GM21528 (cell line): ENCODE data around the gene CPA4.

Experiments
- ATAC-seq: cut with Tn5 transposase; IDR thresholded peaks from one replicate; pipeline ENCODE4 v1.9.1; 2021; ENCODE audit warnings: mild to moderate bottlenecking, moderate library complexity; ENCODE audit not compliant: unreplicated experiment, low FRiP score

CPA4 gene

DNA sequence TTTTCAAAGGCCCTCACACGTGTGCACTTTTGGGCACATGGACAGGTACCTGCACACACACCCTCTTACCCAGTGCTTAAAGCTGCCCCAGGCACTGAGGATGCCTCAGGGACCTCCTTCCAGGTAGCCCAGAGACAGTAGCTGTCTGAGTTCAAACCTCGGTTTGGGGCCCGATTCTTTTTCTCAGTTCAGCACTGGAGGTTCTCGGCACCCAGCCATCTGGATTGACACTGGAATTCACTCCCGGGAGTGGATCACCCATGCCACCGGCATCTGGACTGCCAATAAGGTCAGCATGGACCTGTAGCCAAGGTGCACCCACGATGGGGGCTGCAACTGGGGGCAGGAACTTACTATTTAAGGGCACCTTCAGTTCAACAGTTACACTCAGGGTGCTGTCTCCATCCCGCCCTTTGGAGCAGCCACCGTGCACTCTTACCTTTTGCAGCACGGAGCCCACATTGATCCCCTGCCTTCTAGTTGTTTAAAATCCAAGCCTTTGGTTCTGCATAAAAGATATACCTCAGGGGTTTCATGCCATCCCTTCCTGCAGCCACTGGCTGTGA, 69.4 kb downstream of the CPA4 start:
- no peak for ATAC-seq

GRCh38 chr7:130363026-130363847, 70.3 kb downstream of the CPA4 start:
- no peak for ATAC-seq

DNA sequence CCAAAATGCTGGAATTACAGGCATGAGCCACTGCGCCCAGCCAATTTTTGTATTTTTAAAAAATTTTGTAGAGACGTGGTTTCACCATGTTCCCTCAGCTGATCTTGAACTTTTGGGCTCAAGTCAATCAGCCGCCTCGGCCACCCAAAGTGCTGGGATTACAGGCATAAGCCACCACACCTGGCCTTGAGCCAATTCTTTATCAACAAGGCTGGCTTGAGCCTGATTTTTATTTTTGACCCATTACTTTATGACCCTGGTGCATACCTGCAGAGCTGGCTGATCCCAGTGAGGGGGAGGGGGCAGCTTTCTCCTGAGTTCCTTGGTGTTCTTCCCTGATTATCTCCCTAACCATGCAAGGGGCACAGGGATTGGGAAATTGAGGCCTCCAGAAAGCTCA, 71.5 kb downstream of the CPA4 start:
- ATAC-seq = no peak

- ATAC-seq = no peak
Observed at GRCh38 chr7:130365088-130365487, 72.1 kb downstream of the CPA4 start.

DNA sequence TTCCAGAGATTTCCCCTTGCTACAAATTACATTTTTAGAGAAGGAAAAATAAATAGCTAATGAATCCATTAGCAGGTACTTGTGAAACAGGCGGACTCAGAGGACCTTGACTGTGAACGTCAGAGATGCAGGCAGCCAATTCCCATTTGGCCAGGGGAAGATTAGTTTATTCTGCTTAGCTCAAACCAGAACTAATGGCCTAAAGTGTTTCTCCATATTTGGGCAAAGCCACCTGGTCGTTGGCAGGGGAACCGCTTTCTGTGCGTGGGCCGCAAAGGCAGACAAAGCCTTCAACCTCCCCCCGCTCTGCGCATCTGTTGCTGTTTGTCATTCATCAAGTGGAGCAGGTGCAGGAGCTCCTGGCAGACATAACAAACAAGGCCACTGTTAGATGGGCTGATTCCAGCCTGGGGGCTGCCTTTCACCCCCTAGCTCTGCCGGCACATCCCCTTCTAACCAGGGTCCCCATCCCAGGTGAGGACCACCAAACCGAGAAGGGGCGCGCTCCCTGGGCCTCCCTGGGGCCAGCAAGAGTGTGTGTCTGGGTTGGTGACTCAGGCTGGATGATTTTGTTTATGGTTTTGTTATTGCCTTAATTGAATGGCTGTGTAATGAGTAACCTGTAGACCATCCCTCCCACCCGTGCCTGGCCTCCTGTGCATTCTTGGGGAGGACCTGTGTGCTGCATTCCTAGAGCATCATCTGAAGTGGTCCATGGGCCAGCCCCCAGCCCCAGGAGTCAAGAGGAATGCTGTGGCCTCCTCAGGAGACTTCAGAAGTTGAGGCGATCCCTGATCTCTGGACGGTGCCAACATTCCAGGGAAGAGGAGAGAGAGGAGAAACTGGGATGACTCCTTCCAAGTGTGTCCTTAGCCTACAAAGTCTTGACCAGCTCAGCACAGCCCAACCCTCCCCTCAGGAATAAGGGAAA, 72.8 kb downstream of the CPA4 start:
- no peak for ATAC-seq

DNA sequence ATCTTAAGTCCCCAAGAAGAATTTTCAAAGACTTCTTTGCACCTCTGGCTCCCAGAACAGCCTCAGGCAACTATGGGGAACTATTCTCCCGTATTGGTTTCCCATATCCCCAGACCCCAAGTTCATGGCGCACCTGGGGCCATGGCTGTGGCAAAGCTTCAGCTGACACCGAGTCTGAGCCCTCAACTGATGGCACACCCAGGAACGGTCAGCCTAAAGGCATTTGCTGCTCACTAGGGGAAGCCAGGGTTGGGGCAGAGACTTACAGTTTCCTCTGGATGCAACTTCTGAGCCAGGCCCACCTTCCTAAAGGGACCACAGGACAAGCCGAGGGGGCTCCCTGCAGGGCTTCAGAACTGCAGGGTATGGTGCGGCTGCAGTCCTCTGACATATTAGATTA, 73.6 kb downstream of the CPA4 start:
- no peak for ATAC-seq

- no peak for ATAC-seq
Observed at GRCh38 chr7:130367088-130367755, 74.3 kb downstream of the CPA4 start.

DNA sequence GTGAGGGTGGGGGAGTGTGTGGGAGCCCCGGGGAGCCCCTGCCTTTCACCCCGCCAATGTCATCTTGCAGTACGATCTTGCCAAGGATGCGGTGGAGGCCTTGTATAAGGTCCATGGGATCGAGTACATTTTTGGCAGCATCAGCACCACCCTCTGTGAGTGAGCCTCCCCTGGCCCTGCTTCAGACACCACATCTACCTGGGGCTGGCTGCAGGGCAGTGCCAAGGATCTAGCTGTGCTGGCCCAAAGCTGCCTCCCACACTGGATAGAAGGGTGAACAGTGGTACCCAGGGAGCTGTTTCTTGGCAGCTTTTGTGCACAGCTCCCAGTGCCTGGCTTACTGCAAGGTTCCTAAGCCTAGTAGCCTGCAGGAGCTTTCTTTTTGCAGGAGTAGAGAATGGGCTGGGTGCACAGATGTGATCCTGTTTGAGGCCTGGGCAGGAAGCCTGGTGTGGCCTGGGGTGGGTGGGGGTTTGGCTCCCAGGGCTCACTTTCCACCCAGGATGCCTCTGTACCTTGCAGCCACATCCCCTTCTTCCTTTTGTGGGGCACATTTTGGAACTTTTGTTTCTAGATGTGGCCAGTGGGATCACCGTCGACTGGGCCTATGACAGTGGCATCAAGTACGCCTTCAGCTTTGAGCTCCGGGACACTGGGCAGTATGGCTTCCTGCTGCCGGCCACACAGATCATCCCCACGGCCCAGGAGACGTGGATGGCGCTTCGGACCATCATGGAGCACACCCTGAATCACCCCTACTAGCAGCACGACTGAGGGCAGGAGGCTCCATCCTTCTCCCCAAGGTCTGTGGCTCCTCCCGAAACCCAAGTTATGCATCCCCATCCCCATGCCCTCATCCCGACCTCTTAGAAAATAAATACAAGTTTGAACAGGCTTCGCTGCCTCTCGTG, 75.1 kb downstream of the CPA4 start:
- ATAC-seq = no peak

DNA sequence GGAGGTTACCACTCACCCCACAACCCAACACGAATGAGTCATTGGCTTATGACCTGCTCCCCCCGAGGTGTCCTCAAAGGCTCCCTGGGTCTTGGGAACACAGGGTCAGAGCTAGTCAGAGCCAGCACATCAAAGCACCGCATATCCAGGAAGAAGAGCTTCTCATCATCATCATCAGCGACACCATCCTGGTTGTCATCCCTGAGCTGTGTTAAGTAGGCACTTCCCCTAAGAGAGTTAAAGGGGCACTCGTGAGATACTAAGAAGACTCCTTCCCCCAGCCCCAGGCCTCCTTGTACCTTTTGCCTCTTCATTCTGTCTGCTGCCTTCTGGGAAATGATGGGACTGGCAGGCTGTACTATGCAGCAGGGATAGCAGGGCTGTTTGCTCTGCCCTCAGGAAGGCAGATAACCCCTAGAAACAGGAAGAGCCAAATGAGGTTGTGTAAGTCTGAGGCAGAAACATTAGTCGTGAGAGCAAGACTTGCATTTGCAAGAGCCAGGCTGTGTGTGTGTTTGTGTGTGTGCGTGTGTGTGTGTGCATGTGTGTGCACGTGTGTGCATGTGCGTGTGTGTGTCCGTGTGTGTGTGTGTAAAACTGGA, 76.2 kb downstream of the CPA4 start:
- no peak for ATAC-seq

DNA sequence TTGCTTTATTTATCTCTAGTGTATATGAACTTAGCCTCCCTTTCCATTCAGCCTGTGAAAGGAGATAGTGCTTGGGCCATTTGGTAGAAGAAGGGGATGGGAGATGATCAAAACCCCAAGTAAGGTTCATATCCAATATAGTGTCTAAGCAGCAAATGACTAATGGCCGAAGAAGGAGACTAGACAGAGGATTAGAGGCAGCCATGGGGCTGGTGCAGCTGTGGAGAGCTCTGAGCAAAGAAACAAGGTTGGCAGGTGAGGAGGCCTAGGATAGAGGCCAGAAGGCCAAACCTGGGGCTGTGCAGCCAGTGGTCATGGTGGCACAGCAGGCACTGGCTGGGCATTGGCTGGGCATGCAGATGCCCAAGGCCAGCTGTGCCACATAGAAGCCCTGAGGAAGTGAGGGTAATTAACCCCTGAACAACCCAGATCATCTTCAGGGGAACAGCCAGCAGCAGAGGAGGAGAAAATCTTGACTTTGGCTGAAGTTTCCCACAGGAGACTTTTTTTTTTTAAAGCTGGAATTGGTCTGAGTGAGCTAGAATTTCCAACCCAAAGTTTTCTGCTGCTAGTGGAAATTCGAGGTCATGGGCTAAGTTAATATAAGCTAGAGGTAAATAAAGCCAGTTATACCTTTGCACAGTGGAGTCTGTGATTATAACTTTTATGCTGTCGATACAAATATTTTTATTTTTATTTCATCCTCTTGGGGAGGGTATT, 77.0 kb downstream of the CPA4 start:
- no peak for ATAC-seq

DNA sequence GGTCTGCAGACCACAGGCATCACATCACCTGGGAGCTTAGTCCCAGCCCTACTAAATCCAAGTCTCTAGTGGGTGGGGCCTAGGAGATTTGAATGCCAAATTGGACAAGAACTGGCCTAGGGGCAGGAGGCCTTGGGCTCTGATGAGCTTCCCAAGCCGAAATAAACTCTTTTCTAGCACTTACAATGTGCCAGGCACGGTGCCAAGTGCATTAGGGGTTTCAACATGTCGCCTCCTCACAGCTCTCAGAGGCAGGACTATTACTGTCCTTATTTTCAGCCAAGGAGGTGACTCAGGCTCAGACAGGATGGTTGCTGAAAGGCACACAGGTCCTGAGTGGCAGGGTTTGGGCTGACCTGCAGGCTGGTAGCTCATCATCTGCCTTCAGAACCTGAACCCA, 78.1 kb downstream of the CPA4 start:
- ATAC-seq = no peak

DNA sequence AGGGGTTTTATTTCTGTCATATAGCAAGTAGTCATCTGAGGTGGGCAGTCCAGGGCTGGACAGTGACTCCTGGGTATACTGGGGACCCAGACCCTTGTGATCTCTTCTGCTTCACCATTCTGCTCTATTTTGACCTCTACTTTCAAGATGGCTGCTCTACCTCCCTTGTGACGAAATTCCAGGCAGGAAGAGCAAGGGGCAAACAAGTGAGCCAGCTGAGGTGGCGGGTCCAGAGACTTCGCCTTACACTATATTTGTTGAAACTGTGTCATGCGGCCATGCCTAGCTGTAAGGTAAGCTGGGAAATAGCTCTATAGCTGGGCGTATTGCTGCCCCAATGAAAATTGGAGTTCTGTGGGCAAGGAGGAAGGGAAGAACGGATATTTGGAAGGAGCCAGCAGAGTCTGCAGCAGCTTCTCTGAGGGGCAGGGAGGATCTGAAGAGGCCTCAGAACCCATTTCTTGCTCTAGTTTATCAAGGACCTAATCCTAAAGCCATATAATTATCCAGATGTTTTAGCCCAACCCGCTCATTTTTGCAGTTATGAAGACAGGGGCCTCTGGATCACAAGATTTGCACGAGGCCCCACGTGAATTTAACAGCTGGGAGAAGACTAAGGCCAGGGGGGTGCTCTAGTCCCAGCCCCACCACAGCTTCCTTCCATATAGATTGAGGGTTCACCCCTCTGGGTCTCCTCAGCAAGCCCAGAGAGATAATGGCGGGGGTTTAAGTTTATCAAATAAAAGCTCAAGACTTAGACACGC, 79.6 kb downstream of the CPA4 start:
- ATAC-seq = no peak
